Measurements from ENCODE around the gene SAMD3. TPM values are rescaled to one million over a fixed set of nuclear protein-coding genes. Genes with fewer than 3 reads are reported as not detected.

Gene SAMD3
- polyA plus RNA-seq, 1 of the 3 experiments (the other 2 are of a cell fraction): 16.0 TPM

- no peak overlapping the region for H2AFZ ChIP-seq (ENCODE audit: low read depth)
- no peak for DNase-seq
- H3K4me2 ChIP-seq: no peak overlapping the region
- H3K27me3 ChIP-seq (ENCODE audit: insufficient read depth): no peaks in the 10 kb centered on the region
- no peak overlapping the region for H3K4me3 ChIP-seq (ENCODE audit: low read depth in 2 of 2, low read length in 1 of 2)
- no peaks in the 10 kb centered on the region for H3K9me3 ChIP-seq
- no peaks in the 10 kb centered on the region for H3K9me2 ChIP-seq
- no peaks in the 10 kb centered on the region for H3F3A ChIP-seq (replicated peaks; ENCODE audit: insufficient read depth)
- POLR2A ChIA-PET: no interaction called here
- TF ChIP-seq FOSL2 (IDR thresholded peaks at IDR 0.05; ENCODE audit: borderline replicate concordance, low read depth): no peak
- TF ChIP-seq ELF1 (IDR thresholded peaks at IDR 0.05): no peak
- no peak for TF ChIP-seq RCOR1 (IDR thresholded peaks at IDR 0.05; ENCODE audit: low read length)
- no peak for TF ChIP-seq MEF2A (IDR thresholded peaks at IDR 0.05; ENCODE audit: borderline replicate concordance, low read depth)
- no peak for TF ChIP-seq IRF3 (IDR thresholded peaks at IDR 0.05; ENCODE audit: low read depth, low read length)
- no peak for TF ChIP-seq CHD2 (IDR thresholded peaks at IDR 0.05; ENCODE audit: low read length, partially characterized antibody)
- TF ChIP-seq GABPA (IDR thresholded peaks at IDR 0.05; ENCODE audit: low read depth): no peak
- no peak for TF ChIP-seq TEAD4 (IDR thresholded peaks at IDR 0.05; ENCODE audit: borderline replicate concordance, insufficient read depth)
- H3K79me2 ChIP-seq (ENCODE audit: insufficient read depth): no peaks in the 10 kb centered on the region
- CTCF ChIA-PET: interaction anchor here (1.1 kb wide), 1 partner anchor 266 kb away, joined by 4 read pairs; no protein-coding TSS in a partner anchor
- H3K27ac ChIP-seq (ENCODE audit: low read depth in 2 of 2, low read length in 1 of 2): no peak overlapping the region
- H3K4me1 ChIP-seq (ENCODE audit: control insufficient read depth in 1 of 2, insufficient read depth in 2 of 2, low read depth in 1 of 2, low read length in 1 of 2): no peaks in the 10 kb centered on the region
- H4K20me1 ChIP-seq (ENCODE audit: insufficient read depth): no peaks in the 10 kb centered on the region
- WGBS (ENCODE audit: low lambda C conversion rate): 56% methylated on average over 6 of the region's 6 CpGs
- H3K9ac ChIP-seq: no peak overlapping the region
- peaks cover 0 to 5% of the 10 kb centered on the region in 2 experiments for H3K36me3 ChIP-seq (replicated peaks in 1 of 2; ENCODE audit: control insufficient read depth in 1 of 2, insufficient read depth in 2 of 2, low read length in 1 of 2)
Measured at GRCh38 chr6:130202782-130203181, 20.0 kb downstream of the SAMD3 start.

GRCh38 chr6:130200020-130200419 lies 22.7 kb downstream of the SAMD3 start:
- Histone ChIP-seq H3K27me3 (ENCODE audit: insufficient read depth) (no peaks in the 10 kb centered on the region), H3K9me2 (no peaks in the 10 kb centered on the region), H3K9ac (no peak overlapping the region), H3K9me3 (no peaks in the 10 kb centered on the region), H3F3A (replicated peaks; ENCODE audit: insufficient read depth) (no peaks in the 10 kb centered on the region), H4K20me1 (ENCODE audit: insufficient read depth) (no peaks in the 10 kb centered on the region), H3K4me1 (ENCODE audit: control insufficient read depth in 1 of 2, insufficient read depth in 2 of 2, low read depth in 1 of 2, low read length in 1 of 2) (no peaks in the 10 kb centered on the region), H3K79me2 (ENCODE audit: insufficient read depth) (no peaks in the 10 kb centered on the region), H3K4me3 (ENCODE audit: low read depth in 2 of 2, low read length in 1 of 2) (no peak overlapping the region), H2AFZ (ENCODE audit: low read depth) (no peak overlapping the region), H3K36me3 (replicated peaks in 1 of 2; ENCODE audit: control insufficient read depth in 1 of 2, insufficient read depth in 2 of 2, low read length in 1 of 2) (peaks cover 0 to 5% of the 10 kb centered on the region in 2 experiments), H3K4me2 (no peak overlapping the region), H3K27ac (ENCODE audit: low read depth in 2 of 2, low read length in 1 of 2) (no peak overlapping the region)
- POLR2A ChIA-PET: no interaction called here
- WGBS (ENCODE audit: low lambda C conversion rate): 73% methylated on average over 7 of the region's 7 CpGs
- CTCF ChIA-PET: interaction anchor here (1.8 kb wide), 1 partner anchor 11 kb away, joined by 3 read pairs; no protein-coding TSS in a partner anchor
- TF ChIP-seq RCOR1 (IDR thresholded peaks at IDR 0.05; ENCODE audit: low read length) (no peak), RXRA (IDR thresholded peaks at IDR 0.05; ENCODE audit: borderline replicate concordance, low read depth) (no peak), NFIC (IDR thresholded peaks at IDR 0.05; ENCODE audit: borderline replicate concordance) (no peak), ZBTB33 (IDR thresholded peaks at IDR 0.05; ENCODE audit: borderline replicate concordance, low read depth) (no peak), ELF1 (IDR thresholded peaks at IDR 0.05) (no peak), MXI1 (IDR thresholded peaks at IDR 0.05; ENCODE audit: low read depth, low read length) (no peak), CHD2 (IDR thresholded peaks at IDR 0.05; ENCODE audit: low read length, partially characterized antibody) (no peak), TAF1 (IDR thresholded peaks at IDR 0.05; ENCODE audit: borderline replicate concordance, low read depth, low read length) (no peak), TEAD4 (IDR thresholded peaks at IDR 0.05; ENCODE audit: borderline replicate concordance, insufficient read depth) (no peak), NRF1 (IDR thresholded peaks at IDR 0.05; ENCODE audit: low read depth, low read length) (no peak), SMC3 (IDR thresholded peaks at IDR 0.05; ENCODE audit: low read depth, low read length) (no peak)
- DNase-seq: no peak
